H1 (cell line): ENCODE measurements around the gene AGAP1. TPM values are rescaled to one million over a fixed set of nuclear protein-coding genes. Genes with fewer than 3 reads are reported as not detected.

ENCODE experiments used
- CTCF ChIA-PET: fragments of 300-600 bp; sonication (Branson Sonifier 250); formaldehyde crosslinking; loops from one replicate; lab custom pipeline; 2021; ENCODE audit not compliant: partially characterized antibody; lab: Charles Lee
- POLR2A ChIA-PET: fragments of 300-600 bp; sonication (Branson Sonifier 250); formaldehyde crosslinking; loops from one replicate; lab custom pipeline; 2021; ENCODE audit warnings: inconsistent platforms; ENCODE audit not compliant: partially characterized antibody; lab: Charles Lee
- DNase-seq, 2 experiments: peaks; one replicate each; pipeline versions ENCODE4 v3.0.0 to v3.0.0-alpha.2; 2010 to 2022; ENCODE audit warnings: low spot score in 2 of 2, low read depth in 1 of 2, mixed read lengths in 1 of 2
- FAIRE-seq: peaks from 2 replicates; lab custom pipeline; 2011; peaks lifted over from hg19 to GRCh38; lab: Jason Lieb, UNC
- H2AFZ ChIP-seq: 2 replicates; pipeline ENCODE4 v1.8.1; 2012; ENCODE audit warnings: low read length, inconsistent platforms
- H2AK5ac ChIP-seq: 2 replicates; pipeline ENCODE4 v1.6.1; 2013; ENCODE audit warnings: low read depth, low read length
- H2BK120ac ChIP-seq: replicated peaks from 2 replicates; pipeline ENCODE3; 2013; ENCODE audit warnings: low read depth, low read length, inconsistent platforms
- H2BK12ac ChIP-seq: 2 replicates; pipeline ENCODE4 v1.6.1; 2013; ENCODE audit warnings: low read depth, low read length
- H2BK15ac ChIP-seq: 2 replicates; pipeline ENCODE4 v1.6.1; 2013; ENCODE audit warnings: low read length
- H2BK20ac ChIP-seq: 2 replicates; pipeline ENCODE4 v1.6.1; 2013; ENCODE audit warnings: low read length
- H2BK5ac ChIP-seq: 2 replicates; pipeline ENCODE4 v1.6.1; 2013; ENCODE audit warnings: low read depth, low read length
- H3K14ac ChIP-seq: 2 replicates; pipeline ENCODE4 v1.6.1; 2013; ENCODE audit warnings: inconsistent platforms; ENCODE audit not compliant: insufficient read length
- H3K18ac ChIP-seq: 2 replicates; pipeline ENCODE4 v1.6.1; 2013; ENCODE audit warnings: low read length; ENCODE audit errors: extremely low read depth
- H3K23ac ChIP-seq: 2 replicates; pipeline ENCODE4 v1.6.1; 2013; ENCODE audit warnings: inconsistent platforms; ENCODE audit not compliant: insufficient read length
- H3K23me2 ChIP-seq: 2 replicates; pipeline ENCODE4 v1.6.1; 2013; ENCODE audit warnings: low read depth, low read length
- H3K27ac ChIP-seq: 2 replicates; pipeline ENCODE4 v1.6.1; 2011; ENCODE audit warnings: low read depth, low read length, inconsistent platforms
- H3K27me3 ChIP-seq, 4 experiments: replicated peaks in 1 of 4; 1 replicate in 1 of 4; 2 replicates in 3 of 4; pipeline versions ENCODE4 v1.6.1 to v1.8.1; 2011 to 2013; ENCODE audit warnings: low read length in 3 of 4, mild to moderate bottlenecking in 3 of 4, inconsistent platforms in 2 of 4, mixed read lengths in 2 of 4, moderate library complexity in 1 of 4; ENCODE audit not compliant: control insufficient read depth in 3 of 4, insufficient read depth in 3 of 4; ENCODE audit errors: extremely low read depth in 1 of 4
- H3K36me3 ChIP-seq, 4 experiments: 2 replicates each; pipeline versions ENCODE4 v1.6.1 to v1.8.1; 2011 to 2013; ENCODE audit warnings: mild to moderate bottlenecking in 4 of 4, low read length in 3 of 4, moderate library complexity in 2 of 4, control low read depth in 1 of 4, inconsistent platforms in 1 of 4; ENCODE audit not compliant: insufficient read depth in 4 of 4, control insufficient read depth in 2 of 4
- H3K4ac ChIP-seq: replicated peaks from 2 replicates; pipeline ENCODE3; 2013; ENCODE audit warnings: low read length, low read depth, mixed read lengths, inconsistent platforms; ENCODE audit not compliant: insufficient read length
- H3K4me1 ChIP-seq, 4 experiments: replicated peaks in 1 of 4; 1 replicate in 1 of 4; 2 replicates in 3 of 4; pipeline versions ENCODE4 v1.6.1 to v1.8.1; 2011 to 2013; ENCODE audit warnings: low read length in 3 of 4, inconsistent platforms in 2 of 4, mixed read lengths in 1 of 4; ENCODE audit not compliant: insufficient read depth in 4 of 4, control insufficient read depth in 3 of 4
- H3K4me2 ChIP-seq, 2 experiments: 2 replicates each; pipeline versions ENCODE4 v1.6.1 to v1.8.1; 2011 to 2013; ENCODE audit warnings: low read depth in 2 of 2, low read length in 2 of 2, control low read depth in 1 of 2, inconsistent platforms in 1 of 2, mild to moderate bottlenecking in 1 of 2; ENCODE audit not compliant: insufficient read depth in 1 of 2
- H3K4me3 ChIP-seq, 4 experiments: fragments of 200-600, 300-600 bp in 1 of 4; sonication (generic), shearing (Covaris generic), sonication (Bioruptor Twin) in 1 of 4; 2 replicates each; pipeline versions ENCODE4 v1.5.1 to v1.8.1; 2011 to 2016; ENCODE audit warnings: low read length in 4 of 4, low read depth in 3 of 4, control low read depth in 2 of 4, inconsistent platforms in 2 of 4, mild to moderate bottlenecking in 2 of 4, mixed read lengths in 1 of 4, moderate library complexity in 1 of 4; ENCODE audit not compliant: insufficient read depth in 2 of 4; ENCODE audit errors: extremely low read depth in 1 of 4
- H3K56ac ChIP-seq: replicated peaks from 2 replicates; pipeline ENCODE3; 2013; ENCODE audit warnings: low read depth, mild to moderate bottlenecking, mixed read lengths, low read length, inconsistent platforms; ENCODE audit not compliant: insufficient read length
- H3K79me1 ChIP-seq: 2 replicates; pipeline ENCODE4 v1.6.1; 2013; ENCODE audit warnings: low read depth, low read length, control low read depth
- H3K79me2 ChIP-seq, 2 experiments: 2 replicates each; pipeline versions ENCODE4 v1.6.1 to v1.8.1; 2012 to 2013; ENCODE audit warnings: low read length in 2 of 2, mild to moderate bottlenecking in 2 of 2, inconsistent platforms in 1 of 2; ENCODE audit not compliant: insufficient read depth in 2 of 2, control insufficient read depth in 1 of 2
- H3K9ac ChIP-seq, 4 experiments: replicated peaks in 1 of 4; 1 replicate in 1 of 4; 2 replicates in 3 of 4; pipeline versions ENCODE4 v1.6.1 to v1.8.1; 2011 to 2013; ENCODE audit warnings: low read depth in 3 of 4, low read length in 3 of 4, control low read depth in 2 of 4, mild to moderate bottlenecking in 2 of 4, moderate library complexity in 2 of 4, inconsistent platforms in 1 of 4; ENCODE audit errors: extremely low read depth in 1 of 4
- H3K9me3 ChIP-seq, 2 experiments: 2 replicates each; pipeline versions ENCODE4 v1.6.1 to v1.8.1; 2012 to 2013; ENCODE audit warnings: mild to moderate bottlenecking in 2 of 2, moderate library complexity in 2 of 2, control low read depth in 1 of 2, inconsistent platforms in 1 of 2, low read depth in 1 of 2, low read length in 1 of 2, mixed read lengths in 1 of 2; ENCODE audit not compliant: insufficient read depth in 2 of 2
- H4K20me1 ChIP-seq, 2 experiments: replicated peaks in 1 of 2; 2 replicates each; pipeline versions ENCODE3 to v1.8.1; 2011 to 2013; ENCODE audit warnings: inconsistent platforms in 2 of 2, low read length in 2 of 2, mild to moderate bottlenecking in 1 of 2; ENCODE audit not compliant: insufficient read depth in 2 of 2, control insufficient read depth in 1 of 2
- H4K5ac ChIP-seq: 2 replicates; pipeline ENCODE4 v1.6.1; 2013; ENCODE audit warnings: low read length, low read depth, mixed read lengths, inconsistent platforms; ENCODE audit not compliant: insufficient read length
- H4K8ac ChIP-seq: 2 replicates; pipeline ENCODE4 v1.8.0; 2013; ENCODE audit warnings: mild to moderate bottlenecking, moderate library complexity, low read length, inconsistent platforms; ENCODE audit not compliant: insufficient read depth; ENCODE audit errors: extremely low read depth
- H4K91ac ChIP-seq: replicated peaks from 2 replicates; pipeline ENCODE3; 2013; ENCODE audit warnings: low read length, mixed read lengths, inconsistent platforms; ENCODE audit not compliant: insufficient read length
- CREB1 ChIP-seq: IDR thresholded peaks from 2 replicates; pipeline ENCODE4 v1.6.1; 2012; ENCODE audit warnings: inconsistent platforms
- JUND ChIP-seq: IDR thresholded peaks from 2 replicates; pipeline ENCODE4 v1.6.1; 2011; ENCODE audit warnings: mild to moderate bottlenecking, improper control_type of control experiment, low read length
- PHF8 ChIP-seq: fragments of 200-600 bp; sonication (generic); conservative IDR thresholded peaks from 2 replicates; pipeline ENCODE4 v1.7.1; 2012; ENCODE audit warnings: low read depth, mild to moderate bottlenecking, inconsistent platforms, low read length, moderate library complexity
- SP2 ChIP-seq: IDR thresholded peaks from 2 replicates; pipeline ENCODE4 v1.6.1; 2012; ENCODE audit warnings: mild to moderate bottlenecking, low read length, inconsistent platforms
- WGBS, 2 experiments: shearing (Covaris generic) in 1 of 2; methylation state at CpG; one replicate each; pipeline versions ENCODE4 v1.1.6 to v1.1.7; 2013 to 2015; ENCODE audit warnings: low lambda C conversion rate in 2 of 2, mixed read lengths in 2 of 2, inconsistent platforms in 1 of 2, low coverage in 1 of 2, missing lambda C conversion rate in 1 of 2; ENCODE audit not compliant: insufficient replicate concordance in 2 of 2, insufficient coverage in 1 of 2, insufficient read length in 1 of 2; ENCODE audit errors: extremely low coverage in 1 of 2, missing lambda C conversion rate in 1 of 2; 5-methylcytosine and 5-hydroxymethylcytosine counted together
- polyA plus RNA-seq, 7 experiments: library from polyadenylated mRNA; depleted of rRNA in 3 of 7; stranded (reverse) in 5 of 7; unstranded in 2 of 7; fragments of >200 nt in 5 of 7; fragments of 200-250 nt in 2 of 7; gene quantifications; 1 replicate in 5 of 7; 2 replicates in 1 of 7; 4 replicates in 1 of 7; pipeline versions ENCODE4 v1.2.1 to v1.2.3, GENCODE V29; 2011 to 2013; ENCODE audit warnings: missing spikeins in 2 of 7, mixed read lengths in 2 of 7
- total RNA-seq: library from RNA; stranded (reverse); fragmentation: NEBNext Ultra II Directional; extraction: Animal tissue kit (Norgen Biotek cat#: 25700); gene quantifications from 2 replicates; pipeline ENCODE4 v1.2.1, GENCODE V29; 2021

AGAP1 gene
- total and polyA plus RNA-seq, 2 of the 8 experiments (the other 6 are each of a cell fraction or from before 2014, with no cell fraction given), result 18.1 to 39.4 TPM

GRCh38 chr2:235820571-235820970 is 326.7 kb downstream of the AGAP1 start:
- no peak overlapping the region for H3K9ac ChIP-seq
- no peaks in the 10 kb centered on the region for H3K79me1 ChIP-seq
- DNase-seq (no peak), FAIRE-seq (no peak)
- H2BK15ac ChIP-seq, result no peak overlapping the region
- no peaks in the 10 kb centered on the region for H3K79me2 ChIP-seq
- CTCF ChIA-PET, result no interaction called here
- H3K36me3 ChIP-seq, result peaks cover 0 to 3% (median under 1%) of the 10 kb centered on the region in 4 experiments; a peak in 2 of 8 replicates
- H4K8ac ChIP-seq, result no peak overlapping the region
- no peak overlapping the region for H4K5ac ChIP-seq
- H3K27me3 ChIP-seq, result 0 out of 7 replicates have a peak, but pooled peaks cover 0 to 2% (median 0%) of the 10 kb centered on the region in 4 experiments
- no peak overlapping the region for H3K23ac ChIP-seq
- H3K27ac ChIP-seq, result no peak overlapping the region
- H4K91ac ChIP-seq, result no peak overlapping the region
- H3K23me2 ChIP-seq, result no peaks in the 10 kb centered on the region
- no peaks in the 10 kb centered on the region for H3K9me3 ChIP-seq
- TF ChIP-seq JUND (no peak), PHF8 (no peak), SP2 (no peak), CREB1 (no peak)
- H2BK20ac ChIP-seq, result no peak overlapping the region
- H3K18ac ChIP-seq, result no peak overlapping the region
- no peak overlapping the region for H3K14ac ChIP-seq
- POLR2A ChIA-PET, result no interaction called here
- H3K4me3 ChIP-seq, result no peak overlapping the region
- no peak overlapping the region for H3K56ac ChIP-seq
- WGBS, 2 experiments, result 82% methylated on average over 2 of the region's 2 CpGs; no CpG with 5 or more reads in 1 of the 2 experiments
- H3K4me1 ChIP-seq, result no peaks in the 10 kb centered on the region
- no peak overlapping the region for H3K4ac ChIP-seq
- no peak overlapping the region for H2BK120ac ChIP-seq
- no peak overlapping the region for H3K4me2 ChIP-seq
- H2BK12ac ChIP-seq, result no peak overlapping the region
- H4K20me1 ChIP-seq, result peaks cover 0 to 2% of the 10 kb centered on the region in 2 experiments
- no peak overlapping the region for H2AK5ac ChIP-seq
- no peak overlapping the region for H2BK5ac ChIP-seq
- no peak overlapping the region for H2AFZ ChIP-seq
